BE2C (cell line): ENCODE results near the gene MON2.

Experiments
- DNase-seq: peaks from one replicate; pipeline ENCODE4 v3.0.0-alpha.2; 2020
- H3K27me3 ChIP-seq: fragments of 250-450 bp; sonication (Bioruptor Pico); 2 replicates; pipeline ENCODE4 v1.5.1; 2020; ENCODE audit warnings: mild to moderate bottlenecking
- H3K36me3 ChIP-seq: fragments of 250-450 bp; sonication (Bioruptor Pico); 2 replicates; pipeline ENCODE4 v1.5.1; 2020; ENCODE audit warnings: mild to moderate bottlenecking
- H3K4me1 ChIP-seq: fragments of 250-450 bp; sonication (Bioruptor Pico); 2 replicates; pipeline ENCODE4 v1.5.1; 2020
- H3K4me3 ChIP-seq: 2 replicates; pipeline ENCODE4 v1.5.1; 2011; ENCODE audit warnings: low read depth, low read length
- H3K9me3 ChIP-seq: fragments of 250-450 bp; sonication (Bioruptor Pico); 2 replicates; pipeline ENCODE4 v1.5.1; 2020
- CTCF ChIP-seq: IDR thresholded peaks from 2 replicates; pipeline ENCODE4 v1.5.1; 2012; ENCODE audit warnings: mild to moderate bottlenecking, low read depth, low read length

MON2 gene

DNA sequence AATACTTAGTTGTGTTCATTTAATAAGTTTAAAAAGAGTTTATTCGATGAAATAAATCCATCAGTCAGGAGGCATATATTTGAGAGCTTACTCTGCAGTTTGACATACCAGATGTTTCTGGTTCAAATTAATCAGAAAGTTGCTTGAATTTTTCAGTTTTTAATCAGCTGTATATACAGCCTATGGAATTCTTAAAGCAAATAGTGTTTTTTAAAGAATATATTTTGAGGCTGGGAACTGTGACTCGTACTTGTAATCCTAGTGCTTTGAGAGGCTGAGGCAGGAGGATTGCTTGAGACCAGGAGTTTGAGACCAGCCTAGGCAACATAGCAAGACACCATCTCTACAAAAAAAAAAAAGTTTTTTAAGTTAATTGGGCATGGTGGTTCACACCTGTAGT, 112.1 kb downstream of the MON2 start:
- DNase-seq = no peak
- H3K4me3 ChIP-seq = no peak overlapping the region
- H3K4me1 ChIP-seq = no peaks in the 10 kb centered on the region
- no peaks in the 10 kb centered on the region; the same call in 1 of the 2 replicates for H3K36me3 ChIP-seq
- H3K27me3 ChIP-seq = no peaks in the 10 kb centered on the region
- H3K9me3 ChIP-seq = no peaks in the 10 kb centered on the region
- no peak for TF ChIP-seq CTCF

DNA sequence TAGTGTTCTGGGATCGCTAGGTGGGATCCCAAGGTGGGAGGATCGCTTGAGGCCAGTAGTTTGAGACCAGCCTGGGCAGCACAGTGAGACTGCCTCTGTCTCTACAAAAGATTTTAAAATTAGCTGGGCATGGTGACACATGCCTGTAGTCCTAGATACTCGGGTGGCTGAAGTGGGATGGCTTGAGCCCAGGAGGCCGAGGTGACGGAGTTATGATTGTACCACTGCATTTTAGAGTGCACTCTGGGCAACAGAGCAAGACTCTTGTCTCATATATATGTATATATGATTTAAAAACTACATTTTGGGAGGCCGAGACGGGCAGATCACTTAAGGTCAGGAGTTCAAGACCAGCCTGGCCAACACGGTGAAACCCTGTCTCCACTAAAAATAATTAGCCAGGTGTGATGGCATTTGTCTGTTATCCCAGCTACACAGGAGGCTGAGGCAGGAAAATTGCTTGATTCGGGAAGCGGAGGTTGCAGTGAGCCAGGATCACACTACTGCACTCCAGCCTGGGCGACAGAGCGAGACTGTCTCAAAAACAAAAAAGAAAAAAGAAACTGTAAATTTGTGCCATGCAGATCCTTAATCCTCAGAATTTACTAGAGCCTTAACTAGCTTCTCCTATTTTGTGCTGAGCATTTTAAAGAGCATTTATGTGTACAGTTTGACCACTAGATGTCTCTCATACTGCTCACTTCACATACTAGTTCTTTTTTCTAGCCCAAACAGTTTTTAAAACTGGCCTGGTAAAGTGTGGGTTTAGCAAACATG, 114.8 kb downstream of the MON2 start:
- H3K27me3 ChIP-seq = no peaks in the 10 kb centered on the region
- DNase-seq = no peak
- no peak overlapping the region for H3K4me3 ChIP-seq
- no peaks in the 10 kb centered on the region for H3K36me3 ChIP-seq
- no peaks in the 10 kb centered on the region for H3K4me1 ChIP-seq
- H3K9me3 ChIP-seq = no peaks in the 10 kb centered on the region
- peak; percentile 75 for TF ChIP-seq CTCF

GRCh38 chr12:62582065-62582366, 115.4 kb downstream of the MON2 start:
- no peaks in the 10 kb centered on the region for H3K27me3 ChIP-seq
- no peaks in the 10 kb centered on the region for H3K36me3 ChIP-seq
- DNase-seq = no peak
- no peaks in the 10 kb centered on the region for H3K9me3 ChIP-seq
- H3K4me3 ChIP-seq = no peak overlapping the region
- TF ChIP-seq CTCF = no peak
- no peaks in the 10 kb centered on the region for H3K4me1 ChIP-seq

GRCh38 chr12:62584619-62585018, 118.0 kb downstream of the MON2 start:
- Histone ChIP-seq H3K4me1 (no peaks in the 10 kb centered on the region), H3K9me3 (no peaks in the 10 kb centered on the region), H3K36me3 (no peaks in the 10 kb centered on the region), H3K4me3 (no peak overlapping the region), H3K27me3 (no peaks in the 10 kb centered on the region)
- no peak for DNase-seq
- no peak for TF ChIP-seq CTCF

DNA sequence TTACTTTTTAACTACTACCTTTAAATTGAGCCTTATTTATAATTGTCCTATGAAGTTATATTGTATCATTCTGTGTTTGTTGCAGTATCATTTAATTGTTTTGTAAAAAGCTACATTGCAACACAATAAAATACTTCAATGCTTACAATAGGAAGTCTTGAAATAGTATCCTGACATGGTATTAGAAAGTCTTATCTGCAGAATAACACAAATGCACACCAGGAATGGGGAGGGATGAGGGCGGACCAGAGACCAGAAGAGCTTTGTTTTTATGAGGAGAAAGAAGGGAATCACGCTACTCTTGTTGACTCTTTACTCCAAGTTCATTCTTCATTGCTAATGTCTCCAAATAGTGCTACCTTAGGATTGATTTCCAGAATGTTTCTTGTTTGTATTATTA, 120.2 kb downstream of the MON2 start:
- no peaks in the 10 kb centered on the region for H3K27me3 ChIP-seq
- H3K4me1 ChIP-seq = no peaks in the 10 kb centered on the region
- no peaks in the 10 kb centered on the region for H3K36me3 ChIP-seq
- no peak for DNase-seq
- no peak overlapping the region for H3K4me3 ChIP-seq
- TF ChIP-seq CTCF = no peak
- no peaks in the 10 kb centered on the region for H3K9me3 ChIP-seq

DNA sequence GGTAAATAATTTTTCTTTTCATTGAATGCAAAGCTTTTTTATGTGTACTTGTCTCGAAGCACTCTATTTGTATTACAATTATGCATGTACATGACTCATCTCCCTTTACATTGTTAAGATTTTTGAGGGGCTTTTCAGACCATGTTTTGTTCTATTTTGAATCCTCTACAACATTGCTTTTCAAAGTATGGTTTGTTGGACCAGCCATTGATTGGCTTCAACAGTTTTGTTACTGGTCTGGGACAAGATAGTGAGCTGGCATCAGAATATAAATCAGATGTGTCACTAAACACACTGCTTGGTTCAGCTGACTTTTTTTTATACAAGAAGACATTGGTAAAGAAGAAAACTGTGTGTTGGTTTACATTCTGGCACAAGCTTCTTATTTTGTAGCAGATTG, 122.3 kb downstream of the MON2 start:
- no peaks in the 10 kb centered on the region for H3K36me3 ChIP-seq
- H3K4me1 ChIP-seq = no peaks in the 10 kb centered on the region
- no peak for TF ChIP-seq CTCF
- H3K9me3 ChIP-seq = no peaks in the 10 kb centered on the region
- no peak overlapping the region for H3K4me3 ChIP-seq
- no peaks in the 10 kb centered on the region for H3K27me3 ChIP-seq
- no peak for DNase-seq
